ENCODE measurements around the gene RPL34.

The RPL34 gene

DNA sequence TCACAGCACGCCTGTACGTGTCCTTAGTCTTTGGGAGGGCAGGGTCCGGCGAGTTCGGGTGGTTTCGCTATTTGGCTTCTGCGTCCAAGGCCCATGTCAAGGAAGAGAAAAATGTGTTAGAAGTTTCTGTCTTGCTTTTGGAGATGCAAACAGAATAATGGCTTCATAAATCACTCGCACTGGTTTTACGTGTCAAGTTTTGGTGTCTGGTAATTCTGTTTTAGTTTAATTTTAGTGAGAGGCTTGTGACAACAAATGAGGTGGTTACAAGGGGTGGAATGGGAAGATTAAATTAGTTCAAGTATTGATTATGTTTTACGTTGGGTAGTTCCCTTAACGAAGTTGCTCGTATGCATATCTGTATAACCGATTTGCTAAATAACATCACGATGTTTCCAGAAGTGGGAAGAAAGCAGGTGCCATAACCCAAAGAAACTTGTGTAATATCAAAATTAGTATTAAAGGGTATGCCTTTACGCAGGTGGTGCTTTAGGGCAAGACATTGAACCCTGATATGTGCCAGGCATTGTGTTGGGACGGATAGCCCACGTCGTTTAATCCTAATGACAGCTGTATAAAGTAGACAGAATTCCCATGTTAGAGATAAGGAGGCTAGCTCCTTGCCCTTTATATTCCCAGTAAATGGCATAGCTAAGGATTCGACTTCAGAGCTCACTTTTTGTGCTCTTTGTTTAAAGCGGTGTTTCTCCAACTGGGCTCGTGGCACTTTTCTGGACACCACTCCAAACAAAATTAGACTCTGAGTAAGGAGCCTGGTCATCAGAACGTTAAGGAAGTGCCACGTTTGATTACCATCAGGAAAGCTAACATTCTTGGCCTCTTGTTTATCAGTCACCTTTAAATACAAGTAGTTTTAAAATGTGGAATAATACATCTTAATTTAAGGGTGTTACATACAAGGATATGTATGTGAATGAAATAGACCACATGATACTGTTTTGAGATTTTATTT lies 843 bp downstream of the RPL34 start (continued):
- TF ChIP-seq ARNTL (CRISPR knock-in tag; IDR thresholded peaks at IDR 0.05; ENCODE audit: borderline replicate concordance, low read depth), result no peak
- no peak for TF ChIP-seq POU6F1 (CRISPR knock-in tag; IDR thresholded peaks at IDR 0.05; ENCODE audit: borderline replicate concordance, low read depth)
- TF ChIP-seq, protein P1, sequence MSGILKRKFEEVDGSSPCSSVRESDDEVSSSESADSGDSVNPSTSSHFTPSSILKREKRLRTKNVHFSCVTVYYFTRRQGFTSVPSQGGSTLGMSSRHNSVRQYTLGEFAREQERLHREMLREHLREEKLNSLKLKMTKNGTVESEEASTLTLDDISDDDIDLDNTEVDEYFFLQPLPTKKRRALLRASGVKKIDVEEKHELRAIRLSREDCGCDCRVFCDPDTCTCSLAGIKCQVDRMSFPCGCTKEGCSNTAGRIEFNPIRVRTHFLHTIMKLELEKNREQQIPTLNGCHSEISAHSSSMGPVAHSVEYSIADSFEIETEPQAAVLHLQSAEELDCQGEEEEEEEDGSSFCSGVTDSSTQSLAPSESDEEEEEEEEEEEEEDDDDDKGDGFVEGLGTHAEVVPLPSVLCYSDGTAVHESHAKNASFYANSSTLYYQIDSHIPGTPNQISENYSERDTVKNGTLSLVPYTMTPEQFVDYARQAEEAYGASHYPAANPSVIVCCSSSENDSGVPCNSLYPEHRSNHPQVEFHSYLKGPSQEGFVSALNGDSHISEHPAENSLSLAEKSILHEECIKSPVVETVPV (CRISPR knock-in tag; IDR thresholded peaks at IDR 0.05), result no peak

- no peak for ATAC-seq
- no peak for TF ChIP-seq ZNF8 (CRISPR knock-in tag; IDR thresholded peaks at IDR 0.05)
- TF ChIP-seq ZNF565 (CRISPR knock-in tag; conservative IDR thresholded peaks at IDR 0.05; ENCODE audit: low read depth), result no peak
- TF ChIP-seq ISL1 (CRISPR knock-in tag; IDR thresholded peaks at IDR 0.05), result no peak
- no peak for TF ChIP-seq ARNTL (CRISPR knock-in tag; IDR thresholded peaks at IDR 0.05; ENCODE audit: borderline replicate concordance, low read depth)
- TF ChIP-seq TSHZ2 (CRISPR knock-in tag; IDR thresholded peaks at IDR 0.05), result no peak
- TF ChIP-seq OSR1 (CRISPR knock-in tag; IDR thresholded peaks at IDR 0.05), result no peak
- TF ChIP-seq BACH2 (CRISPR knock-in tag; IDR thresholded peaks at IDR 0.05; ENCODE audit: borderline replicate concordance), result no peak
Observed at GRCh38 chr4:108622022-108622421, 1.6 kb downstream of the RPL34 start.

- no peak for ATAC-seq
- TF ChIP-seq PPARA (CRISPR knock-in tag; IDR thresholded peaks at IDR 0.05; ENCODE audit: borderline replicate concordance) (no peak), TCF4 (CRISPR knock-in tag; IDR thresholded peaks at IDR 0.05; ENCODE audit: borderline replicate concordance) (no peak), ARNTL (CRISPR knock-in tag; IDR thresholded peaks at IDR 0.05; ENCODE audit: borderline replicate concordance, low read depth) (no peak), ESRRG (CRISPR knock-in tag; IDR thresholded peaks at IDR 0.05) (no peak), SNAI2 (CRISPR knock-in tag; IDR thresholded peaks at IDR 0.05) (no peak)
Observed at GRCh38 chr4:108622828-108623227, 2.5 kb downstream of the RPL34 start.

- no peak for ATAC-seq
- no peak for TF ChIP-seq POU6F1 (CRISPR knock-in tag; IDR thresholded peaks at IDR 0.05; ENCODE audit: borderline replicate concordance, low read depth)
- TF ChIP-seq ZFP30 (CRISPR knock-in tag; IDR thresholded peaks at IDR 0.05), result no peak
- TF ChIP-seq GLIS3 (CRISPR knock-in tag; IDR thresholded peaks at IDR 0.05), result no peak
- TF ChIP-seq ZC3H10 (CRISPR knock-in tag; IDR thresholded peaks at IDR 0.05), result no peak
- no peak for TF ChIP-seq OSR1 (CRISPR knock-in tag; IDR thresholded peaks at IDR 0.05)
- TF ChIP-seq ZNF70 (CRISPR knock-in tag; IDR thresholded peaks at IDR 0.05), result no peak
- no peak for TF ChIP-seq ARNTL (CRISPR knock-in tag; IDR thresholded peaks at IDR 0.05; ENCODE audit: borderline replicate concordance, low read depth)
- TF ChIP-seq CREB5 (CRISPR knock-in tag; IDR thresholded peaks at IDR 0.05; ENCODE audit: low read depth), result no peak
- no peak for TF ChIP-seq CSDC2 (CRISPR knock-in tag; IDR thresholded peaks at IDR 0.05)
- TF ChIP-seq ESRRG (CRISPR knock-in tag; IDR thresholded peaks at IDR 0.05), result no peak
- no peak for TF ChIP-seq TSHZ2 (CRISPR knock-in tag; IDR thresholded peaks at IDR 0.05)
- TF ChIP-seq ZNF8 (CRISPR knock-in tag; IDR thresholded peaks at IDR 0.05), result no peak
- TF ChIP-seq ZFP3 (CRISPR knock-in tag; IDR thresholded peaks at IDR 0.05), result no peak
Observed at GRCh38 chr4:108624263-108625056, 4.1 kb downstream of the RPL34 start.

Data from SK-N-SH treated with all-trans-retinoic acid at 6 μM for 48 hours (cell line).